Mesothelial cell of epicardium (in vitro differentiated cells): ENCODE measurements around the gene AURKAIP1. TPM values are rescaled to one million over a fixed set of nuclear protein-coding genes. Genes with fewer than 3 reads are reported as not detected.

ENCODE experiments used
- DNase-seq, 2 experiments: peaks; one replicate each; pipeline ENCODE4 v3.0.0; 2021; ENCODE audit warnings: low spot score in 2 of 2; ENCODE audit not compliant: unreplicated experiment in 2 of 2
- H3K27ac Mint-ChIP-seq: 2 replicates; pipeline ENCODE4 v1.8.0; 2021; ENCODE audit warnings: mixed read lengths
- H3K27me3 Mint-ChIP-seq: 2 replicates; pipeline ENCODE4 v1.8.0; 2021; ENCODE audit warnings: low read depth, mixed read lengths
- H3K36me3 Mint-ChIP-seq: 2 replicates; pipeline ENCODE4 v1.8.0; 2021; ENCODE audit warnings: mixed read lengths
- H3K4me1 Mint-ChIP-seq: 2 replicates; pipeline ENCODE4 v1.8.0; 2021; ENCODE audit warnings: mixed read lengths
- H3K4me3 Mint-ChIP-seq: 2 replicates; pipeline ENCODE4 v1.8.0; 2021; ENCODE audit warnings: mild to moderate bottlenecking, moderate library complexity, mixed read lengths
- H3K9me3 Mint-ChIP-seq: 2 replicates; pipeline ENCODE4 v1.8.0; 2021; ENCODE audit warnings: mixed read lengths
- total RNA-seq: library from RNA; stranded (reverse); gene quantifications from 3 replicates; pipeline ENCODE4 v1.2.1, GENCODE V29; 2021
- TF ChIP-seq, protein P1 (sequence below): fragments of 200-600 bp; sonication (generic); IDR thresholded peaks from one replicate; pipeline ENCODE4 v1.5.0; 2021; ENCODE audit warnings: antibody characterized with exemption; ENCODE audit not compliant: unreplicated experiment

AURKAIP1 gene
- total RNA-seq, 1 donor from 2014 or later: 75.5 TPM

DNA sequence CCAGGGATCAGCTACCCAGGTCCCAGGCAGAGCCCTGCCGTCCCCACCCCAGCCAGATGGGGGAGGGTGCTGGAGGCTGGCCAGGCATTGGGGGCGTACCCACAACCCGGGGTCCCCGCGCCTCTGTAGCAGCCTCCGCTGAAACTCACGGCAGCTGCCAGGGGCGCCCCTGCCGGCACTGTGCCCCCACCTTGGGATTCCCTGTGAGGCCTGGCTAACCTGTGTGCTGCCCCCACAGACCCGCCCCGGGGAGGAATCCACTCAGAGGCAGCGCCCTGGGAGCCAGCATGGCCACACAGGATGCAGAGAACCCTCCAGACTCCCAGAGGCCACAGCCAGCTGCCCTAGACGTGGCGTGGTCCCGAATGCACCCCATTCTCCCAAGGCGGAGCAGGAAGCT is 29.6 kb downstream of the AURKAIP1 start:
- Mint-ChIP-seq H3K4me1 (peaks cover 12% of the 10 kb centered on the region), H3K36me3 (peaks cover 10% of the 10 kb centered on the region), H3K27ac (no peak overlapping the region), H3K4me3 (no peak overlapping the region), H3K9me3 (no peaks in the 10 kb centered on the region), H3K27me3 (no peaks in the 10 kb centered on the region)
- TF ChIP-seq, protein P1, sequence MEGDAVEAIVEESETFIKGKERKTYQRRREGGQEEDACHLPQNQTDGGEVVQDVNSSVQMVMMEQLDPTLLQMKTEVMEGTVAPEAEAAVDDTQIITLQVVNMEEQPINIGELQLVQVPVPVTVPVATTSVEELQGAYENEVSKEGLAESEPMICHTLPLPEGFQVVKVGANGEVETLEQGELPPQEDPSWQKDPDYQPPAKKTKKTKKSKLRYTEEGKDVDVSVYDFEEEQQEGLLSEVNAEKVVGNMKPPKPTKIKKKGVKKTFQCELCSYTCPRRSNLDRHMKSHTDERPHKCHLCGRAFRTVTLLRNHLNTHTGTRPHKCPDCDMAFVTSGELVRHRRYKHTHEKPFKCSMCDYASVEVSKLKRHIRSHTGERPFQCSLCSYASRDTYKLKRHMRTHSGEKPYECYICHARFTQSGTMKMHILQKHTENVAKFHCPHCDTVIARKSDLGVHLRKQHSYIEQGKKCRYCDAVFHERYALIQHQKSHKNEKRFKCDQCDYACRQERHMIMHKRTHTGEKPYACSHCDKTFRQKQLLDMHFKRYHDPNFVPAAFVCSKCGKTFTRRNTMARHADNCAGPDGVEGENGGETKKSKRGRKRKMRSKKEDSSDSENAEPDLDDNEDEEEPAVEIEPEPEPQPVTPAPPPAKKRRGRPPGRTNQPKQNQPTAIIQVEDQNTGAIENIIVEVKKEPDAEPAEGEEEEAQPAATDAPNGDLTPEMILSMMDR: no peak
- DNase-seq: no peak

DNA sequence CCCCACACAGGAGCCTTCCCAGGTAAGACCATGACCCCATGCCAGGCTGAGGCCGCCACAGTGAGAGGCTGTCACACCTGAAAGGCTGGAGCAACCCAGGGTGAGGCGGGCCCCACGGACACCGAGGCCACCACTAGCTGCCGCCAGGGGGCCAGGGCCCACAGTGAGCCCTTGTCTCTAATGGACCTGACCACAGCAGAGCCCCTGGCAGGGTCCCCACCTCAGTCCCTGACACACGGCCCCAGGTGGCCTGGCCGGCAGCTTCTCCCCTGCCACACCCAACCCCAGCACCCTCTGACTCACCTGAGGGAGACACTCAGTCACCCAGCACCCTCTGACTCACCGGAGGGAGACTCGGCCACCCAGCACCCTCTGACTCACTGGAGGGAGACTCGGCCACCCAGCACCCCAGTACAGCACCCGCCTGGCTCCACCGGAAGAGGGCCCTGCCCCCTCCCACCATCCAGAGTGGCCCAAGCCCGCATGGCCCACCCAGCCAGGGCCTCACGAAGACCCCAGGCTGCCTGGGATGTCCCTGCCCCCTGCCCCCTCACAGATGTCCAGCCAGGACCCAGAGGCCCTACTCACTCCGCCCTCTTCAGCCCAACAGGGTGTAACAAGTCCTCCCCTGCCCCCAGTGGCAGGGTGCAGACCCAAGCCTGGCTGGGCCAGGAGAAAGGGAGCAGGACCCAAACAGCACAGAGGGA is 30.2 kb downstream of the AURKAIP1 start:
- DNase-seq: no peak
- H3K36me3 Mint-ChIP-seq: peaks cover 12% of the 10 kb centered on the region
- TF ChIP-seq, protein P1: peak; percentile 71

DNA sequence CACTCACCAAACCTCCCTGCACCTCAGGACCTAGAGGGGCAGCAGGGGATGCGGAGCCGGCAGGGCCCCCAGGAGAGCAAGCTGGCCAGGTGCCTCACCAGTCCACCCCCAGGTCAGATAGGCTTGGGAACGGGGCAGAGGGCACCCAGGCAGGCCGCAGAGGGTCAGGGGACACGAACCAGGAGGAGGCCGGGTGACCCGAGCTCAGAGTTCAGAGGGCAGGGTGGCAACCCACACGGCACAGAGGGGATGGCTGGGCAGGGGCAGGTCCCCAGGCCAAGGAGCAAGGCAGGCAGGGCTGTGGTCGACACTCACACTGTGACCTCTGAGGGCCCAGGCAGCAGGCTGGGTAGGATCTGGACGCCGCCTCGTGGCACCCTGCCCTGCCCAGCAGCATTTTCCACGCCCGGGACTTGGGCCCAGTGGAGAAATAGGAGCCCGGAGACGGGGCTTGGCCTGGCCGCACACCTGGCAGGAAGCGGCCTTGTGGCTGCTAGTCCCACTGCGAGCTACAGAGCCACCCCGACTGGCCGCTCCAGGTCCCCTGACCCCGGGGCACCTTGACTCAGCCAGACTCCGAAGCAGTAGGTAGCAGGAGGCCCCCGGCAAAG is 31.1 kb downstream of the AURKAIP1 start:
- TF ChIP-seq, protein P1: no peak
- Mint-ChIP-seq H3K9me3 (no peaks in the 10 kb centered on the region), H3K4me3 (no peak overlapping the region), H3K27ac (no peak overlapping the region), H3K36me3 (peaks cover 14% of the 10 kb centered on the region), H3K4me1 (peaks cover 12% of the 10 kb centered on the region), H3K27me3 (no peaks in the 10 kb centered on the region)
- no peak for DNase-seq

More for the DNA sequence above, 30.2 kb downstream of the AURKAIP1 start:
- no peak overlapping the region for H3K27ac Mint-ChIP-seq
- H3K9me3 Mint-ChIP-seq: no peaks in the 10 kb centered on the region
- H3K4me3 Mint-ChIP-seq: no peak overlapping the region
- peaks cover 12% of the 10 kb centered on the region for H3K4me1 Mint-ChIP-seq
- no peaks in the 10 kb centered on the region for H3K27me3 Mint-ChIP-seq

DNA sequence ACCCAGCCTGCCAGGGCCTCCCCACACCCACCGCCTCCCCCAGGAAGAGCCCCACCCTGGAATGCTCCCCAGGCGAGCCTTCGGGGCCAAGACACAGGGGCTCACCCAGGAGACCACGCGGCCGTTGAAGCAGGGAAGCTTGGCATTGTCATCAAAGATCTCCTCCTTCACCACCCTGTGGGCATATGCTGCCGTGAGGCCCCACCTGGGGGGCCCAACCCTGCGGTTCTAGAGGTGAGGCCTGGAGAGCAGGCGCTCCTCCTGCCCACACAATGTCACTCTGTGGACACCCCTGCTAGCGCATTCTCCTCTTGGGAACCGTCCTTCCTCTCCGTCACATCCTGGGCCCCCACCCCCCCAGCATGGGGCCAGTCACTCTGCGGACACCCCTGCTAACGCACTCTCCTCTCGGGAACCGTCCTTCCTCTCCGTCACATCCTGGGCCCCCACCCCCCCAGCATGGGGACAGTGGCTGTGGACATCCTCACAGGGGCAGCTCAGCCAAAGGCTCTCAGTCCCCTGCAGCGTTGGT is 32.4 kb downstream of the AURKAIP1 start:
- Mint-ChIP-seq H3K27ac (no peak overlapping the region), H3K4me1 (peaks cover 9% of the 10 kb centered on the region), H3K9me3 (no peaks in the 10 kb centered on the region), H3K4me3 (no peak overlapping the region), H3K27me3 (no peaks in the 10 kb centered on the region), H3K36me3 (peaks cover 18% of the 10 kb centered on the region)
- TF ChIP-seq, protein P1: no peak
- DNase-seq: no peak

DNA sequence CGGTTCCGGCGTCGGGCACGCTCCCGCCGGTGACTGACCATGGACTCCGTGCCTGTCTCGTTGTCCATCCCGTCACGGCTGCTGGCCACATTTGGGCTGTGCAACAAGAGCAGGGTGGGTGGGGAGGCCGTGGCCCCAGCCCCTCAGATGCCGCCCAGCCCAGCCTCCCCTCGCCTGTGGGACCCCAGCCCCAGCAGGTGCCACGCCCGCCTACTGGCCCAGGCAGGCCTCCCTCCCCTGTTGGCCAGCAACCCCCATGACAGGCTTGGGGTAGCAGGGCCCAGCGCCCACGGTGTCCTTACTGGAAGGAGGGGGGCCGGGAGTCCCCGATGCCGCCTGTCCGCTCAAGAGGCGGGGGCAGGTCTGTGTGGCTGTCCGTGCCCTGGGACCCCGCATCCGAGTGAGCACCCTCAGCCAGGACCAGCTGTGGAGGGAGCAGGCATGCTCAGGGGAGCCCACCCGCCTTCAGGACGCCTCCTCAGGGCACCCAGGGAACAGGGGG is 32.9 kb downstream of the AURKAIP1 start:
- Mint-ChIP-seq H3K4me1 (peaks cover 5% of the 10 kb centered on the region), H3K9me3 (no peaks in the 10 kb centered on the region), H3K27ac (no peak overlapping the region), H3K4me3 (no peak overlapping the region), H3K36me3 (peaks cover 18% of the 10 kb centered on the region), H3K27me3 (no peaks in the 10 kb centered on the region)
- TF ChIP-seq, protein P1: no peak
- DNase-seq: no peak
